Activated T-cell treated with anti-CD3 and anti-CD28 coated beads, Interleukin-2, amount 50 U/mL, for 24 hours (primary cell): ENCODE measurements around the gene CANX.
A peak's percentile ranks its signal among the peaks of the same experiment; 100 is the strongest.

Source experiments
- DNase-seq: peaks from one replicate; pipeline ENCODE4 v3.0.0-alpha.2; 2020
- H3K27ac Mint-ChIP-seq: 2 replicates; pipeline ENCODE4 v1.8.0; 2020; ENCODE audit warnings: mild to moderate bottlenecking, mixed read lengths
- H3K27me3 Mint-ChIP-seq: 2 replicates; pipeline ENCODE4 v1.8.0; 2020; ENCODE audit warnings: mixed read lengths
- H3K36me3 Mint-ChIP-seq: 2 replicates; pipeline ENCODE4 v1.8.0; 2020; ENCODE audit warnings: low read depth, mixed read lengths
- H3K4me1 Mint-ChIP-seq: 2 replicates; pipeline ENCODE4 v1.8.0; 2020; ENCODE audit warnings: low read depth, mixed read lengths
- H3K4me3 Mint-ChIP-seq: 2 replicates; pipeline ENCODE4 v1.8.0; 2020; ENCODE audit warnings: mild to moderate bottlenecking, moderate library complexity, mixed read lengths
- H3K9me3 Mint-ChIP-seq: 2 replicates; pipeline ENCODE4 v1.8.0; 2020; ENCODE audit warnings: mixed read lengths

The CANX gene

GRCh38 chr5:179759581-179760551 is 61.1 kb downstream of the CANX start:
- peak overlapping the region; percentile 91 for H3K27ac Mint-ChIP-seq
- H3K4me1 Mint-ChIP-seq = peaks cover 69% of the 10 kb centered on the region
- peak; percentile 49 for DNase-seq
- peaks cover 11% of the 10 kb centered on the region for H3K36me3 Mint-ChIP-seq
- H3K4me3 Mint-ChIP-seq = peak overlapping the region; percentile 16
- H3K27me3 Mint-ChIP-seq = no peaks in the 10 kb centered on the region
- no peaks in the 10 kb centered on the region for H3K9me3 Mint-ChIP-seq

GRCh38 chr5:179762079-179762780 is 63.5 kb downstream of the CANX start:
- Mint-ChIP-seq H3K27me3 (no peaks in the 10 kb centered on the region), H3K9me3 (no peaks in the 10 kb centered on the region), H3K27ac (peak overlapping the region; percentile 59), H3K36me3 (peaks cover 34% of the 10 kb centered on the region), H3K4me1 (peaks cover 79% of the 10 kb centered on the region), H3K4me3 (no peak overlapping the region)
- DNase-seq = no peak

- H3K36me3 Mint-ChIP-seq = peaks cover 38% of the 10 kb centered on the region
- H3K27ac Mint-ChIP-seq = peak overlapping the region; percentile 59
Observed at GRCh38 chr5:179762781-179763176, 64.0 kb downstream of the CANX start.

GRCh38 chr5:179763215-179763945 is 64.6 kb downstream of the CANX start:
- Mint-ChIP-seq H3K36me3 (peaks cover 44% of the 10 kb centered on the region), H3K4me1 (peaks cover 82% of the 10 kb centered on the region), H3K4me3 (no peak overlapping the region), H3K27me3 (no peaks in the 10 kb centered on the region), H3K27ac (no peak overlapping the region), H3K9me3 (no peaks in the 10 kb centered on the region)
- DNase-seq = no peak

More at GRCh38 chr5:179762781-179763176, 64.0 kb downstream of the CANX start:
- H3K4me1 Mint-ChIP-seq = peaks cover 79% of the 10 kb centered on the region
- no peaks in the 10 kb centered on the region for H3K9me3 Mint-ChIP-seq
- DNase-seq = no peak
- no peaks in the 10 kb centered on the region for H3K27me3 Mint-ChIP-seq
- H3K4me3 Mint-ChIP-seq = no peak overlapping the region

GRCh38 chr5:179764056-179764455 is 65.3 kb downstream of the CANX start:
- Mint-ChIP-seq H3K27ac (peak overlapping the region; percentile 31), H3K36me3 (peaks cover 48% of the 10 kb centered on the region), H3K9me3 (no peaks in the 10 kb centered on the region), H3K27me3 (no peaks in the 10 kb centered on the region), H3K4me1 (peaks cover 84% of the 10 kb centered on the region), H3K4me3 (no peak overlapping the region)
- no peak for DNase-seq

- Mint-ChIP-seq H3K36me3 (peaks cover 58% of the 10 kb centered on the region), H3K27ac (peak overlapping the region; percentile 80), H3K4me1 (peaks cover 76% of the 10 kb centered on the region), H3K27me3 (no peaks in the 10 kb centered on the region), H3K4me3 (no peak overlapping the region), H3K9me3 (no peaks in the 10 kb centered on the region)
- DNase-seq = no peak
Observed at GRCh38 chr5:179765400-179765799, 66.6 kb downstream of the CANX start.

GRCh38 chr5:179766021-179766725 is 67.4 kb downstream of the CANX start:
- Mint-ChIP-seq H3K4me1 (peaks cover 71% of the 10 kb centered on the region), H3K27me3 (no peaks in the 10 kb centered on the region), H3K36me3 (peaks cover 66% of the 10 kb centered on the region), H3K4me3 (no peak overlapping the region), H3K9me3 (no peaks in the 10 kb centered on the region), H3K27ac (peak overlapping the region; percentile 80)
- no peak for DNase-seq

GRCh38 chr5:179766726-179767455 is 68.1 kb downstream of the CANX start:
- H3K4me1 Mint-ChIP-seq = peaks cover 63% of the 10 kb centered on the region
- no peaks in the 10 kb centered on the region for H3K27me3 Mint-ChIP-seq
- no peak for DNase-seq
- H3K9me3 Mint-ChIP-seq = no peaks in the 10 kb centered on the region
- no peak overlapping the region for H3K4me3 Mint-ChIP-seq
- H3K36me3 Mint-ChIP-seq = peaks cover 73% of the 10 kb centered on the region
- H3K27ac Mint-ChIP-seq = peak overlapping the region; percentile 80

- Mint-ChIP-seq H3K36me3 (peaks cover 80% of the 10 kb centered on the region), H3K27ac (peak overlapping the region; percentile 71), H3K9me3 (no peaks in the 10 kb centered on the region), H3K27me3 (no peaks in the 10 kb centered on the region), H3K4me1 (peaks cover 56% of the 10 kb centered on the region), H3K4me3 (no peak overlapping the region)
- DNase-seq = no peak
Observed at GRCh38 chr5:179767496-179768100, 68.8 kb downstream of the CANX start.

- peaks cover 89% of the 10 kb centered on the region for H3K36me3 Mint-ChIP-seq
- H3K27me3 Mint-ChIP-seq = no peaks in the 10 kb centered on the region
Observed at GRCh38 chr5:179768326-179769085, 69.7 kb downstream of the CANX start.

GRCh38 chr5:179769271-179769670 is 70.5 kb downstream of the CANX start:
- Mint-ChIP-seq H3K4me1 (peaks cover 44% of the 10 kb centered on the region), H3K27ac (no peak overlapping the region), H3K4me3 (no peak overlapping the region), H3K27me3 (no peaks in the 10 kb centered on the region), H3K9me3 (no peaks in the 10 kb centered on the region), H3K36me3 (peaks cover 94% of the 10 kb centered on the region)
- DNase-seq = no peak

More at GRCh38 chr5:179768326-179769085, 69.7 kb downstream of the CANX start:
- no peak overlapping the region for H3K4me3 Mint-ChIP-seq
- H3K27ac Mint-ChIP-seq = peak overlapping the region; percentile 71
- no peaks in the 10 kb centered on the region for H3K9me3 Mint-ChIP-seq
- H3K4me1 Mint-ChIP-seq = peaks cover 47% of the 10 kb centered on the region
- DNase-seq = no peak

- no peak for DNase-seq
- peaks cover 44% of the 10 kb centered on the region for H3K4me1 Mint-ChIP-seq
- no peak overlapping the region for H3K4me3 Mint-ChIP-seq
- H3K27me3 Mint-ChIP-seq = no peaks in the 10 kb centered on the region
- no peaks in the 10 kb centered on the region for H3K9me3 Mint-ChIP-seq
- no peak overlapping the region for H3K27ac Mint-ChIP-seq
- H3K36me3 Mint-ChIP-seq = peaks cover 98% of the 10 kb centered on the region
Observed at GRCh38 chr5:179769796-179770195, 71.0 kb downstream of the CANX start.
